Left lung (tissue), 10 donors: ENCODE data around the gene DSTN. TPM values are rescaled to one million over a fixed set of nuclear protein-coding genes. Genes with fewer than 3 reads are reported as not detected.
A peak's percentile ranks its signal among the peaks of the same experiment; 100 is the strongest.

Experiments
- ATAC-seq: fragments of 200-7000 bp; cut with Tn5 transposase; one replicate; pipeline ENCODE4 v1.9.1; 2020; ENCODE audit warnings: moderate library complexity
- DNase-seq, 4 donors: peaks; one replicate each; pipeline ENCODE4 v3.0.0-alpha.2; 2013 to 2020
- H3K27ac ChIP-seq, 2 donors: fragments of 200-600 bp; sonication (generic) in 1 of 2; one replicate each; pipeline versions ENCODE4 v1.5.0 to v1.8.0; 2020 to 2021
- H3K27me3 ChIP-seq, 2 donors: fragments of 200-600 bp; sonication (generic) in 1 of 2; one replicate each; pipeline versions ENCODE4 v1.5.0 to v1.8.0; 2020 to 2021
- H3K36me3 ChIP-seq, 2 donors: fragments of 200-600 bp; sonication (generic) in 1 of 2; one replicate each; pipeline versions ENCODE4 v1.5.0 to v1.8.0; 2020 to 2021
- H3K4me1 ChIP-seq, 2 donors: fragments of 200-600 bp; one replicate each; pipeline ENCODE4 v1.8.0; 2021
- H3K4me3 ChIP-seq, 2 donors: fragments of 200-600 bp; sonication (generic) in 1 of 2; one replicate each; pipeline versions ENCODE4 v1.5.0 to v1.8.0; 2020 to 2021; ENCODE audit warnings: mild to moderate bottlenecking in 1 of 2
- H3K9me3 ChIP-seq, 2 donors: fragments of 200-600 bp; sonication (generic) in 1 of 2; one replicate each; pipeline versions ENCODE4 v1.5.0 to v1.8.0; 2020 to 2021
- CTCF ChIP-seq, 2 donors: fragments of 200-600 bp; sonication (generic) in 1 of 2; IDR thresholded peaks; one replicate each; pipeline versions ENCODE4 v1.5.0 to v1.8.0; 2021; ENCODE audit warnings: antibody characterized with exemption in 2 of 2
- intact Hi-C, 2 donors: fragments of 100-400 bp; cut with DNase I; formaldehyde crosslinking; loops; one replicate each; pipeline versions ENCODE4 v1.11.2 to v1.14.2; 2022
- polyA plus RNA-seq, 6 donors: library from polyadenylated mRNA; unstranded; fragments of 120-200 nt; gene quantifications; one replicate each; pipeline ENCODE4 v1.2.1, GENCODE V29; 2013; ENCODE audit not compliant: insufficient read length in 6 of 6
- total RNA-seq, 2 donors: library from RNA; stranded (reverse); fragmentation: NEBNext Ultra II Directional; extraction: Animal tissue kit (Norgen Biotek cat#: 25700); gene quantifications; one replicate each; pipeline ENCODE4 v1.2.1, GENCODE V29; 2021
- donor health status: DM: no; HTN: yes; CAD: no.
- donor health status: DM: no; HTN: no; CAD: no.

Gene DSTN
- total and polyA plus RNA-seq, 8 donors: 340 to 551 (median 366) TPM

- ATAC-seq: peak; percentile 96
- intact Hi-C loops: loop anchor here in 1 of 2 donors (10.0 kb wide), 1 partner anchor 78 kb away; no protein-coding TSS in a partner anchor
- no peaks in the 10 kb centered on the region for H3K36me3 ChIP-seq
Measured at GRCh38 chr20:17536944-17537444, 32.9 kb upstream of the DSTN start.

GRCh38 chr20:17537959-17538358 lies 31.9 kb upstream of the DSTN start:
- H3K27ac ChIP-seq: no peak overlapping the region
- no peak for DNase-seq
- no peak for ATAC-seq
- peaks cover 0 to 9% of the 10 kb centered on the region in 2 donors for H3K4me1 ChIP-seq
- TF ChIP-seq CTCF (IDR thresholded peaks at IDR 0.05): no peak
- H3K9me3 ChIP-seq: no peaks in the 10 kb centered on the region
- no peaks in the 10 kb centered on the region for H3K36me3 ChIP-seq
- intact Hi-C loops: loop anchor here in 1 of 2 donors (10.0 kb wide), 1 partner anchor 77 kb away; no protein-coding TSS in a partner anchor
- H3K4me3 ChIP-seq: no peak overlapping the region
- no peaks in the 10 kb centered on the region for H3K27me3 ChIP-seq

More at GRCh38 chr20:17536944-17537444, 32.9 kb upstream of the DSTN start:
- Histone ChIP-seq H3K4me1 (peaks cover 0 to 12% of the 10 kb centered on the region in 2 donors), H3K27me3 (peaks cover 0 to 3% of the 10 kb centered on the region in 2 donors), H3K9me3 (no peaks in the 10 kb centered on the region), H3K4me3 (no peak overlapping the region), H3K27ac (no peak overlapping the region)
- peak in 3 of 4 donors; percentile 65 to 82 (median 66) for DNase-seq
- peak; percentile 83 to 91 for TF ChIP-seq CTCF (IDR thresholded peaks at IDR 0.05)

GRCh38 chr20:17538517-17539170 lies 31.2 kb upstream of the DSTN start:
- ATAC-seq (no peak), DNase-seq (no peak)
- H3K4me1 ChIP-seq: peaks cover 0 to 5% of the 10 kb centered on the region in 2 donors
- intact Hi-C loops: loop anchor here in 1 of 2 donors (10.0 kb wide), 1 partner anchor 76 kb away; no protein-coding TSS in a partner anchor
- no peaks in the 10 kb centered on the region for H3K9me3 ChIP-seq
- H3K36me3 ChIP-seq: no peaks in the 10 kb centered on the region
- no peak overlapping the region for H3K4me3 ChIP-seq
- no peaks in the 10 kb centered on the region for H3K27me3 ChIP-seq
- no peak overlapping the region for H3K27ac ChIP-seq
- no peak for TF ChIP-seq CTCF (IDR thresholded peaks at IDR 0.05)

GRCh38 chr20:17541596-17541995 lies 28.3 kb upstream of the DSTN start:
- intact Hi-C loops: no loop called here
- DNase-seq (no peak), ATAC-seq (peak; percentile 31)
- no peaks in the 10 kb centered on the region for H3K9me3 ChIP-seq
- H3K27ac ChIP-seq: peak overlapping the region; percentile 13 to 70
- no peak overlapping the region for H3K4me3 ChIP-seq
- TF ChIP-seq CTCF (IDR thresholded peaks at IDR 0.05): no peak
- no peaks in the 10 kb centered on the region for H3K27me3 ChIP-seq
- no peaks in the 10 kb centered on the region for H3K36me3 ChIP-seq
- peaks cover 0 to 5% of the 10 kb centered on the region in 2 donors for H3K4me1 ChIP-seq

- peak; percentile 64 for ATAC-seq
- no peak for TF ChIP-seq CTCF (IDR thresholded peaks at IDR 0.05)
- peaks cover 0 to 4% of the 10 kb centered on the region in 2 donors for H3K4me1 ChIP-seq
- no peaks in the 10 kb centered on the region for H3K36me3 ChIP-seq
- H3K27me3 ChIP-seq: no peaks in the 10 kb centered on the region
- intact Hi-C loops: no loop called here
- peak overlapping the region; percentile 13 to 70 for H3K27ac ChIP-seq
- H3K9me3 ChIP-seq: no peaks in the 10 kb centered on the region
- H3K4me3 ChIP-seq: no peak overlapping the region
- no peak for DNase-seq
Measured at GRCh38 chr20:17541996-17542395, 27.9 kb upstream of the DSTN start.
